Adrenal gland (tissue), 12 donors: Measurements from ENCODE around the gene IRF2BP2. TPM values are rescaled to one million over a fixed set of nuclear protein-coding genes. Genes with fewer than 3 reads are reported as not detected.

Source experiments
- DNase-seq, 7 donors: peaks; one replicate each; pipeline ENCODE4 v3.0.0-alpha.2; 2019 to 2020
- H3K27ac ChIP-seq, 5 donors: fragments of 200-600 bp; sonication (generic) in 4 of 5; 1 replicate in 3 of 5; 2 replicates in 2 of 5; pipeline versions ENCODE4 v1.5.1 to v1.8.0; 2016 to 2020; ENCODE audit warnings: mild to moderate bottlenecking in 1 of 5
- H3K27me3 ChIP-seq: fragments of 200-600 bp; 2 replicates; pipeline ENCODE4 v1.8.0; 2021
- H3K36me3 ChIP-seq, 2 donors: fragments of 200-600 bp; replicated peaks in 1 of 2; 1 replicate in 1 of 2; 2 replicates in 1 of 2; pipeline versions ENCODE4 v1.5.1 to v1.8.0; 2018 to 2022
- H3K4me1 ChIP-seq, 2 donors: fragments of 200-600 bp; replicated peaks in 1 of 2; 1 replicate in 1 of 2; 2 replicates in 1 of 2; pipeline versions ENCODE4 v1.5.1 to v1.8.0; 2018 to 2021
- H3K4me3 ChIP-seq, 4 donors: fragments of 200-600 bp; sonication (generic) in 3 of 4; one replicate each; pipeline ENCODE4 v1.5.1; 2016 to 2018
- H3K9me3 ChIP-seq, 3 donors: fragments of 200-600 bp; sonication (generic) in 1 of 3; replicated peaks in 1 of 3; 1 replicate in 2 of 3; 2 replicates in 1 of 3; pipeline versions ENCODE4 v1.5.1 to v1.8.0; 2016 to 2021
- CTCF ChIP-seq, 6 experiments: fragments of 450-650 bp in 4 of 6; fragments of 200-600 bp in 2 of 6; sonication (generic) in 1 of 6; IDR thresholded peaks; 1 replicate in 5 of 6; 2 replicates in 1 of 6; pipeline versions ENCODE4 v1.5.1 to v1.8.0; 2016 to 2021; ENCODE audit warnings: antibody characterized with exemption in 6 of 6, mild to moderate bottlenecking in 2 of 6, moderate library complexity in 1 of 6
- POLR2A ChIP-seq, 2 donors: fragments of 450-650 bp; IDR thresholded peaks; one replicate each; pipeline ENCODE4 v1.6.1; 2017; ENCODE audit warnings: antibody characterized with exemption in 2 of 2, mild to moderate bottlenecking in 2 of 2, moderate library complexity in 1 of 2
- WGBS, 4 donors: extraction: QIAGEN DNeasy Blood & Tissue Kit in 2 of 4; methylation state at CpG; one replicate each; pipeline versions ENCODE4 v1.1.5 to v1.1.7; 2013 to 2017; 5-methylcytosine and 5-hydroxymethylcytosine counted together
- intact Hi-C, 2 donors: fragments of 100-400 bp; cut with DNase I; formaldehyde crosslinking; loops; one replicate each; pipeline versions ENCODE4 v1.14.1 to v1.15.0; 2022 to 2023
- polyA plus RNA-seq, 3 donors: library from polyadenylated mRNA; stranded (reverse); fragments of 200-250 nt in 2 of 3; fragments of 350-450 nt in 1 of 3; fragmentation: Illumina TruSeq in 1 of 3; extraction: RNeasy Lipid Tissue Mini Kit (QIAGEN cat#74804) in 1 of 3; gene quantifications; one replicate each; pipeline ENCODE4 v1.2.3, GENCODE V29; 2013 to 2014
- total RNA-seq, 9 donors: library from RNA; depleted of rRNA in 4 of 9; stranded (reverse); fragments of >200 nt in 4 of 9; fragments of 120-200 nt in 1 of 9; fragmentation: NEBNext Ultra II Directional in 1 of 9; extraction: Animal tissue kit (Norgen Biotek cat#: 25700) in 1 of 9; gene quantifications; one replicate each; pipeline versions ENCODE4 v1.1.0 to v1.2.4, GENCODE V29; 2013 to 2023
- donor health status: healthy with polysubstance abuse.
- donor health status: Bipolar disorder and iron deficiency.
- donor health status: DM: yes; HTN: yes; CAD: no.
- donor health status: DM: no; HTN: no; CAD: no.
- donor health status: DM: no; HTN: no; CAD: no.
- donor health status: DM: yes; HTN: yes; CAD: no.

The IRF2BP2 gene
- total and polyA plus RNA-seq, 12 donors: 37.5 to 182 (median 84.4) TPM

GRCh38 chr1:234603221-234604204, 6.5 kb downstream of the IRF2BP2 start:
- Histone ChIP-seq H3K9me3 (no peaks in the 10 kb centered on the region), H3K4me1 (peaks cover 64 to 70% of the 10 kb centered on the region in 2 donors), H3K36me3 (peaks cover 0 to 35% of the 10 kb centered on the region in 2 donors), H3K27ac (peak overlapping the region; percentile 92 to 100 (median 100)), H3K27me3 (no peaks in the 10 kb centered on the region), H3K4me3 (peak overlapping the region in 1 of 4 donors; percentile 93)
- intact Hi-C loops: loop anchor here in 1 of 2 donors (10.0 kb wide), 1 partner anchor 381 kb away; no protein-coding TSS in a partner anchor
- WGBS, 4 donors: 7 to 14% (median 11%) methylated on average over 6 of the region's 6 CpGs
- TF ChIP-seq POLR2A (IDR thresholded peaks at IDR 0.05) (peak in 1 of 2 donors; percentile 16), CTCF (IDR thresholded peaks at IDR 0.05) (no peak)
- no peak for DNase-seq

- TF ChIP-seq CTCF (IDR thresholded peaks at IDR 0.05) (no peak), POLR2A (IDR thresholded peaks at IDR 0.05) (peak; percentile 63 to 88)
- intact Hi-C loops: loop anchor here in 1 of 2 donors (10.0 kb wide), 1 partner anchor 382 kb away; no protein-coding TSS in a partner anchor
- peak overlapping the region; percentile 92 to 100 (median 100) for H3K27ac ChIP-seq
- H3K36me3 ChIP-seq: peaks cover 0 to 30% of the 10 kb centered on the region in 2 donors
- H3K4me1 ChIP-seq: peaks cover 63 to 70% of the 10 kb centered on the region in 2 donors
- H3K4me3 ChIP-seq: peak overlapping the region in 1 of 4 donors; percentile 93
- 33 to 35% (median 35%) methylated on average over 7 of the region's 7 CpGs for WGBS, 4 donors
- DNase-seq: peak in 6 of 7 donors; percentile 50 to 80 (median 72)
- H3K9me3 ChIP-seq: no peaks in the 10 kb centered on the region
- no peaks in the 10 kb centered on the region for H3K27me3 ChIP-seq
Observed at GRCh38 chr1:234602334-234603220, 7.4 kb downstream of the IRF2BP2 start.

GRCh38 chr1:234601301-234602017, 8.5 kb downstream of the IRF2BP2 start:
- no peak overlapping the region for H3K4me3 ChIP-seq
- peaks cover 55 to 64% of the 10 kb centered on the region in 2 donors for H3K4me1 ChIP-seq
- peak in 1 of 7 donors; percentile 38 for DNase-seq
- H3K9me3 ChIP-seq: no peaks in the 10 kb centered on the region
- peaks cover 0 to 19% of the 10 kb centered on the region in 2 donors for H3K36me3 ChIP-seq
- intact Hi-C loops: loop anchor here in 1 of 2 donors (10.0 kb wide), 1 partner anchor 383 kb away; no protein-coding TSS in a partner anchor
- H3K27me3 ChIP-seq: no peaks in the 10 kb centered on the region
- peak overlapping the region; percentile 97 to 100 (median 100) for H3K27ac ChIP-seq
- 21 to 24% (median 22%) methylated on average over 10 of the region's 10 CpGs for WGBS, 4 donors
- TF ChIP-seq POLR2A (IDR thresholded peaks at IDR 0.05): no peak
- TF ChIP-seq CTCF (IDR thresholded peaks at IDR 0.05): no peak
